KOPT-K1 (cell line): ENCODE measurements around the gene TTC13.
A peak's percentile ranks its signal among the peaks of the same experiment; 100 is the strongest.

ENCODE experiments used
- H3K27ac ChIP-seq: fragments of 200-600 bp; sonication (generic); 2 replicates; pipeline ENCODE4 v1.5.1; 2016; ENCODE audit warnings: antibody characterized with exemption, mild to moderate bottlenecking, low read depth, low read length; ENCODE audit not compliant: poor library complexity, severe bottlenecking
- H3K36me3 ChIP-seq: fragments of 200-600 bp; sonication (generic); 2 replicates; pipeline ENCODE4 v1.5.1; 2017; ENCODE audit warnings: antibody characterized with exemption, mild to moderate bottlenecking, low read length, moderate library complexity; ENCODE audit not compliant: insufficient read depth
- H3K9me3 ChIP-seq: fragments of 200-600 bp; sonication (generic); 2 replicates; pipeline ENCODE4 v1.5.1; 2017; ENCODE audit warnings: antibody characterized with exemption, low read length, mild to moderate bottlenecking; ENCODE audit not compliant: insufficient read depth, poor library complexity, severe bottlenecking

Gene TTC13

DNA sequence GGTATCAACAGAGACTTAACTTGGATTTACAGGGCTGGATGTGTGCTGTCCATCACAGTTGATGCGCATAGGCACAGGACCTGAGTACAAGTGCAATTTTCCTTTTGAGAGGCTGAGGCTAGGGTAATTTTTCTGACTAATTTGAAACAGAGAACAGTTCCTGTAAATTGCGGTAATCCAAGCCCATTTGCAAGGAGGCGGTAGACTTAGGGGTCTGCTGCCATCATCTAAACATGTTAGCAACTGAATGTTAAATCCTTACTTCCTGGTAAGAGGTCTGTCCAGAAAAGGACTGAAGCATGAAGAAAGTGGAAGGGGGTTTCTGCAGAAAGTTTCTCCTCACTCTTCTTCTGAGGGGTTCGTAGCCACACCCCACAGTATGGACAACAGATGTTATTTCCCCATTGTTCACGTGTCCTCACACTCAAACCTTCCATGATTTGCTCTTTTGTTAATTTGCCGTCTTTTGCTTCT lies 86.6 kb downstream of the TTC13 start:
- Histone ChIP-seq H3K36me3 (no peaks in the 10 kb centered on the region), H3K27ac (no peak overlapping the region), H3K9me3 (no peaks in the 10 kb centered on the region)

GRCh38 chr1:230891413-230891812 lies 87.2 kb downstream of the TTC13 start:
- Histone ChIP-seq H3K36me3 (no peaks in the 10 kb centered on the region), H3K9me3 (no peaks in the 10 kb centered on the region), H3K27ac (no peak overlapping the region)

GRCh38 chr1:230884646-230885045 lies 94.0 kb downstream of the TTC13 start:
- H3K27ac ChIP-seq = no peak overlapping the region
- no peaks in the 10 kb centered on the region for H3K36me3 ChIP-seq
- peaks cover 18% of the 10 kb centered on the region for H3K9me3 ChIP-seq

GRCh38 chr1:230883967-230884366 lies 94.7 kb downstream of the TTC13 start:
- H3K27ac ChIP-seq = no peak overlapping the region
- H3K9me3 ChIP-seq = peaks cover 18% of the 10 kb centered on the region
- no peaks in the 10 kb centered on the region for H3K36me3 ChIP-seq

GRCh38 chr1:230879778-230880177 lies 98.9 kb downstream of the TTC13 start:
- H3K9me3 ChIP-seq = peaks cover 6% of the 10 kb centered on the region
- H3K36me3 ChIP-seq = no peaks in the 10 kb centered on the region
- no peak overlapping the region for H3K27ac ChIP-seq

GRCh38 chr1:230878591-230878990 lies 100.1 kb downstream of the TTC13 start:
- Histone ChIP-seq H3K9me3 (no peaks in the 10 kb centered on the region), H3K27ac (no peak overlapping the region), H3K36me3 (no peaks in the 10 kb centered on the region)

GRCh38 chr1:230877924-230878590 lies 100.6 kb downstream of the TTC13 start:
- H3K9me3 ChIP-seq = no peaks in the 10 kb centered on the region

DNA sequence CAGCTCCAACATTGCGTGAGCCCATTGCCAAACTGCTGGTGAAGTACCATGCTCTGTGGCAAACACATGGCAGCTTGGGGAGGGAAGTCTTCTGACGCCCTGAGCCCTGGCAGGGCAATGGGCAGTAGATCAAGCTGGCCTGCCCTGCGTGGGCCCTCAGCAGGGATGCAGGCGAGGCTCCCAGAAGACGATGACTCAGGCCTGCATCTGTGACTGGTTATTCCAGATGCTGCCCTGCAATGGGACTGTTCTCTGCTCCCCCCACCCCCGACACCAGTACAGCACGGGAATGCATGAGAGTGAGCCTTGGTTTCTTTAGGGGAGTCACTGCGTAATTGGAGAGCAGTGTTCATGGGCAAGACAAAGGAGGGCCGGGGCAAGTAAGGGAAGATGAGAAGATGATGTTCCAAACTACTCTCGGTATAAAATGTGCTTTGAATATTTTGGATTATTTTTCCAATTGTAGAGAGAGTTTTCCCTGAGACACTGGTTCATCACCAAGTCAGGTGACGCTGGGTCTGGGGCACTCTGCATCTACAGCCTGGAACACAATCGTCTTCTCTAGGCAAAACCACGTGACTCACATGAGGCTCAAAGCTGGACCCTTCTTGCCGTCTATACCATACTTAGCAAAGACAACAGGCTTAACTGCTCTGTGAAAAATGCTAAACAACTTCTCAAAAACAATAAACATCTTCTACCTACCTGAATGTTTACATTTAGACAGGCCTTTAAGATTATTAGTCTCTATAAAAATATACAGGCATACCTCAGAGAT lies 101.3 kb downstream of the TTC13 start:
- no peak overlapping the region for H3K27ac ChIP-seq
- H3K36me3 ChIP-seq = no peaks in the 10 kb centered on the region
- no peaks in the 10 kb centered on the region for H3K9me3 ChIP-seq

More at GRCh38 chr1:230877924-230878590, 100.6 kb downstream of the TTC13 start:
- no peaks in the 10 kb centered on the region for H3K36me3 ChIP-seq
- H3K27ac ChIP-seq = no peak overlapping the region

- Histone ChIP-seq H3K9me3 (no peaks in the 10 kb centered on the region), H3K27ac (no peak overlapping the region), H3K36me3 (no peaks in the 10 kb centered on the region)
These were observed 102.0 kb downstream of the TTC13 start for GRCh38 chr1:230876660-230877059.

GRCh38 chr1:230875370-230875769 lies 103.3 kb downstream of the TTC13 start:
- Histone ChIP-seq H3K27ac (no peak overlapping the region), H3K9me3 (no peaks in the 10 kb centered on the region), H3K36me3 (no peaks in the 10 kb centered on the region)

DNA sequence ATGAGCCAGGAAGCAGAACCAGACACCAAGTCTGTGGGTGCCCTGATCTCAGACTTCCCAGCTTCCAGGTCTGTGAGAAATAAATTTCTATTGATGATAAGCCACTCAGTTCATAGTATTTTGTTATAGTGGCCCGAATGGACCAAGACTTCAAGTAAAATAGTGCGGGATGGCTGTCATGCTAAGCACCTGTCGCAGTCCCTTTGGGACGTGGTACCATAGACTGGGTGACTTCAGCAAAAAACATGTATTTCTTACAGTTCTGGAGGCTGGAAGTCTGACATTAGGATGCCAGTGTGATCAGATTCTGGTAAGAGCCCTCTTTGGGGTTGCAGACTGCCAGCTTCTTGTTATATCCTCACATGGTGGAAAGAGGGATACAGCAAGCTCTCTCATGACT lies 107.7 kb downstream of the TTC13 start:
- H3K27ac ChIP-seq = no peak overlapping the region
- no peaks in the 10 kb centered on the region for H3K9me3 ChIP-seq
- no peaks in the 10 kb centered on the region for H3K36me3 ChIP-seq

DNA sequence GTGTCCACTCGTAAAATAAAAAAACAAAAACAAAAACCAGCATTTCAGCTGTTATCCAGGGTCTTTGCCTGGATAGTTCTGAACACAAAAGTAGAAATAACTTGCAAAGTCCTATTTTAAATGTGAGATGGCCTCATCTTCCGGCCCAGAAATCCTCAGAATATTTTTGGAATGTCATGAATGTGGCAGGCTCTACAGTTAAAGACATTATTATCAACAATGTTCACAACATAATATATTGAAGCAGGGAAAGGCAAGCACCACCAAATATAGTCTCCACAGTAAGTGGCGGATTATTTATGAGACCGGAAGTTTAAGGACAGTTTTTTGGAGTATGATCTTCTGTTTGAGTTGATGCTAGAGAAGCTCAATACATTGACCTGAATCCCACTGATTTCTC lies 109.2 kb downstream of the TTC13 start:
- Histone ChIP-seq H3K9me3 (no peaks in the 10 kb centered on the region), H3K27ac (no peak overlapping the region), H3K36me3 (no peaks in the 10 kb centered on the region)

- Histone ChIP-seq H3K27ac (no peak overlapping the region), H3K9me3 (no peaks in the 10 kb centered on the region)
These were observed 109.8 kb downstream of the TTC13 start for GRCh38 chr1:230868736-230869385.

GRCh38 chr1:230867903-230868735 lies 110.5 kb downstream of the TTC13 start, which contains the start of gene C1orf198:
Gene C1orf198 (minus strand): TSS chr1:230868521. CDS start chr1:230868512, 9 bp downstream.
- H3K36me3 ChIP-seq = no peaks in the 10 kb centered on the region
- H3K9me3 ChIP-seq = no peaks in the 10 kb centered on the region
- peak within 1 kb of the TSS; percentile 40 for H3K27ac ChIP-seq

More at GRCh38 chr1:230868736-230869385, 109.8 kb downstream of the TTC13 start:
- H3K36me3 ChIP-seq = no peaks in the 10 kb centered on the region
